H1 (cell line): ENCODE measurements around the gene NF1.

ENCODE experiments used
- CHD7 ChIP-seq: fragments of 300-600 bp; sonication (generic); IDR thresholded peaks from 2 replicates; pipeline ENCODE4 v1.7.1; 2012; ENCODE audit warnings: low read length, moderate library complexity, mild to moderate bottlenecking, inconsistent platforms; ENCODE audit not compliant: insufficient replicate concordance
- CREB1 ChIP-seq: IDR thresholded peaks from 2 replicates; pipeline ENCODE4 v1.6.1; 2012; ENCODE audit warnings: inconsistent platforms
- CTCF ChIP-seq, 3 experiments: IDR thresholded peaks; 1 replicate in 2 of 3; 2 replicates in 1 of 3; pipeline versions ENCODE4 v1.5.1 to v1.6.1; 2011; ENCODE audit warnings: low read length in 3 of 3, mild to moderate bottlenecking in 3 of 3, inconsistent platforms in 2 of 3, low read depth in 1 of 3, moderate library complexity in 1 of 3; ENCODE audit not compliant: insufficient read depth in 1 of 3; ENCODE audit errors: control extremely low read depth in 1 of 3
- EGR1 ChIP-seq: IDR thresholded peaks from 2 replicates; pipeline ENCODE4 v1.6.1; 2011; ENCODE audit warnings: low read depth, low read length, borderline replicate concordance
- EP300 ChIP-seq, 2 experiments: IDR thresholded peaks; 1 replicate in 1 of 2; 2 replicates in 1 of 2; pipeline ENCODE4 v1.6.1; 2011 to 2012; ENCODE audit warnings: low read depth in 2 of 2, low read length in 2 of 2, mild to moderate bottlenecking in 2 of 2, borderline replicate concordance in 1 of 2, inconsistent platforms in 1 of 2, moderate library complexity in 1 of 2
- GABPA ChIP-seq: IDR thresholded peaks from 2 replicates; pipeline ENCODE4 v1.6.1; 2011; ENCODE audit warnings: mild to moderate bottlenecking, low read length, moderate library complexity, borderline replicate concordance; ENCODE audit not compliant: insufficient read depth
- HDAC2 ChIP-seq, 2 experiments: fragments of 300-600 bp in 1 of 2; sonication (generic) in 1 of 2; IDR thresholded peaks; 2 replicates each; pipeline ENCODE4 v1.6.1; 2011 to 2012; ENCODE audit warnings: low read depth in 2 of 2, low read length in 2 of 2, mild to moderate bottlenecking in 2 of 2, moderate library complexity in 2 of 2, borderline replicate concordance in 1 of 2, inconsistent platforms in 1 of 2
- RAD21 ChIP-seq, 2 experiments: IDR thresholded peaks in 1 of 2; conservative IDR thresholded peaks in 1 of 2; 2 replicates each; pipeline ENCODE4 v1.6.1; 2011; ENCODE audit warnings: low read depth in 2 of 2, low read length in 2 of 2, improper control_type of control experiment in 1 of 2, inconsistent platforms in 1 of 2, mild to moderate bottlenecking in 1 of 2, moderate library complexity in 1 of 2
- SIN3A ChIP-seq, 2 experiments: IDR thresholded peaks in 1 of 2; conservative IDR thresholded peaks in 1 of 2; 2 replicates each; pipeline ENCODE4 v1.6.1; 2011 to 2012; ENCODE audit warnings: low read length in 2 of 2, improper control_type of control experiment in 1 of 2, low read depth in 1 of 2, mild to moderate bottlenecking in 1 of 2
- SIX5 ChIP-seq: IDR thresholded peaks from 2 replicates; pipeline ENCODE4 v1.6.1; 2011; ENCODE audit warnings: mild to moderate bottlenecking, low read depth, low read length
- SP1 ChIP-seq: IDR thresholded peaks from 2 replicates; pipeline ENCODE4 v1.6.1; 2011; ENCODE audit warnings: low read depth, low read length
- SP2 ChIP-seq: IDR thresholded peaks from 2 replicates; pipeline ENCODE4 v1.6.1; 2012; ENCODE audit warnings: mild to moderate bottlenecking, low read length, inconsistent platforms
- SUZ12 ChIP-seq: fragments of 200-600 bp; sonication (generic); IDR thresholded peaks from 2 replicates; pipeline ENCODE4 v1.6.1; 2012; ENCODE audit warnings: mild to moderate bottlenecking, inconsistent platforms, low read length, moderate library complexity, mixed read lengths

GRCh38 chr17:31067691-31068184 is 27.0 kb upstream of the NF1 start:
- TF ChIP-seq SP1 = no peak
- TF ChIP-seq CTCF (IDR thresholded peaks at IDR 0.05; ENCODE audit: control extremely low read depth in 1 of 3, insufficient read depth in 1 of 3, low read depth in 1 of 3, low read length in 3 of 3) = no peak
- no peak for TF ChIP-seq SUZ12
- TF ChIP-seq GABPA = no peak
- no peak for TF ChIP-seq CHD7
- TF ChIP-seq RAD21 (IDR thresholded peaks at IDR 0.05 in 1 of 2, conservative IDR thresholded peaks at IDR 0.05 in 1 of 2; ENCODE audit: low read depth in 2 of 2, low read length in 2 of 2) = no peak
- no peak for TF ChIP-seq SP2
- TF ChIP-seq CREB1 = no peak
- no peak for TF ChIP-seq HDAC2 (IDR thresholded peaks at IDR 0.05; ENCODE audit: borderline replicate concordance in 1 of 2, low read depth in 2 of 2, low read length in 2 of 2)
- TF ChIP-seq EP300 (IDR thresholded peaks at IDR 0.05; ENCODE audit: borderline replicate concordance in 1 of 2, low read depth in 2 of 2, low read length in 2 of 2) = no peak
- TF ChIP-seq SIX5 = no peak
- no peak for TF ChIP-seq SIN3A (conservative IDR thresholded peaks at IDR 0.05 in 1 of 2, IDR thresholded peaks at IDR 0.05 in 1 of 2; ENCODE audit: low read depth in 1 of 2, low read length in 2 of 2)
- TF ChIP-seq EGR1 = no peak
